Epidermal melanocyte (primary cell): ENCODE measurements around the gene LSAMP.

Source experiments
- DNase-seq: peaks from one replicate; pipeline ENCODE4 v3.0.0; 2011; ENCODE audit warnings: low spot score; ENCODE audit not compliant: insufficient read length

LSAMP gene

GRCh38 chr3:115913069-115913686 is 532.1 kb downstream of the LSAMP start:
- DNase-seq, result no peak

GRCh38 chr3:115912372-115912771 is 532.9 kb downstream of the LSAMP start:
- no peak for DNase-seq

GRCh38 chr3:115905871-115906270 is 539.4 kb downstream of the LSAMP start:
- DNase-seq, result no peak

- DNase-seq, result no peak
Measured at GRCh38 chr3:115903843-115904242, 541.4 kb downstream of the LSAMP start.

- no peak for DNase-seq
Measured at GRCh38 chr3:115901008-115901407, 544.3 kb downstream of the LSAMP start.

- DNase-seq, result no peak
Measured at GRCh38 chr3:115899535-115899934, 545.8 kb downstream of the LSAMP start.

GRCh38 chr3:115898656-115899410 is 546.5 kb downstream of the LSAMP start:
- no peak for DNase-seq

- no peak for DNase-seq
Measured at GRCh38 chr3:115891006-115891636, 554.2 kb downstream of the LSAMP start.

GRCh38 chr3:115890579-115890978 is 554.7 kb downstream of the LSAMP start:
- no peak for DNase-seq

GRCh38 chr3:115885621-115886020 is 559.7 kb downstream of the LSAMP start:
- no peak for DNase-seq

GRCh38 chr3:115877615-115877899 is 567.7 kb downstream of the LSAMP start:
- no peak for DNase-seq

GRCh38 chr3:115876876-115877614 is 568.2 kb downstream of the LSAMP start:
- no peak for DNase-seq

GRCh38 chr3:115875460-115875859 is 569.8 kb downstream of the LSAMP start:
- no peak for DNase-seq

- no peak for DNase-seq
Measured at GRCh38 chr3:115871735-115872134, 573.6 kb downstream of the LSAMP start.

GRCh38 chr3:115864911-115865310 is 580.4 kb downstream of the LSAMP start:
- no peak for DNase-seq

- no peak for DNase-seq
Measured at GRCh38 chr3:115862849-115863248, 582.4 kb downstream of the LSAMP start.

GRCh38 chr3:115862099-115862498 is 583.2 kb downstream of the LSAMP start:
- DNase-seq, result no peak

GRCh38 chr3:115861166-115861733 is 584.0 kb downstream of the LSAMP start:
- no peak for DNase-seq

GRCh38 chr3:115860766-115861165 is 584.5 kb downstream of the LSAMP start:
- DNase-seq, result no peak

GRCh38 chr3:115859002-115859807 is 586.1 kb downstream of the LSAMP start:
- no peak for DNase-seq
